PC-9 (cell line): ENCODE measurements around the gene CENPB. TPM values are rescaled to one million over a fixed set of nuclear protein-coding genes. Genes with fewer than 3 reads are reported as not detected.
A peak's percentile ranks its signal among the peaks of the same experiment; 100 is the strongest.

Experiments used
- BruUV-seq: library from RNA; stranded (reverse); fragments of 400-500 nt; replicated peaks from 2 replicates; lab custom pipeline; 2021; lab: Mats Ljungman, UMichigan
- CTCF ChIA-PET: fragments of 300-600 bp; sonication (Branson Sonifier 250); formaldehyde crosslinking; loops from one replicate; lab custom pipeline; 2022; ENCODE audit warnings: antibody characterized with exemption; lab: Charles Lee
- POLR2A ChIA-PET: fragments of 300-600 bp; sonication (Branson Sonifier 250); formaldehyde crosslinking; loops from one replicate; lab custom pipeline; 2022; ENCODE audit warnings: antibody characterized with exemption; ENCODE audit not compliant: unreplicated experiment; lab: Charles Lee
- DNase-seq, 2 experiments: peaks; one replicate each; pipeline versions ENCODE4 v3.0.0 to v3.0.0-alpha.2; 2015 to 2022; ENCODE audit warnings: mixed read lengths in 1 of 2
- H2AFZ ChIP-seq: fragments of 200-600 bp; sonication (generic); 2 replicates; pipeline ENCODE4 v1.8.1; 2017; ENCODE audit warnings: antibody characterized with exemption
- H3F3A ChIP-seq: fragments of 200-600 bp; sonication (generic); 2 replicates; pipeline ENCODE4 v1.8.1; 2017; ENCODE audit warnings: antibody characterized with exemption, mild to moderate bottlenecking, low read depth; ENCODE audit not compliant: insufficient read depth
- H3K27ac ChIP-seq: fragments of 200-600 bp; sonication (generic); 2 replicates; pipeline ENCODE4 v1.6.1; 2016; ENCODE audit warnings: mixed run types
- H3K27me3 ChIP-seq: fragments of 200-600 bp; sonication (generic); 2 replicates; pipeline ENCODE4 v1.6.1; 2016; ENCODE audit warnings: low read depth, mixed run types; ENCODE audit not compliant: insufficient read depth
- H3K36me3 ChIP-seq: fragments of 200-600 bp; sonication (generic); 2 replicates; pipeline ENCODE4 v1.6.1; 2016; ENCODE audit warnings: low read depth, mixed run types
- H3K4me1 ChIP-seq: fragments of 200-600 bp; sonication (generic); replicated peaks from 2 replicates; pipeline ENCODE4 v1.6.1; 2016; ENCODE audit warnings: mixed run types; ENCODE audit not compliant: insufficient read depth
- H3K4me2 ChIP-seq: fragments of 200-600 bp; sonication (generic); 2 replicates; pipeline ENCODE4 v1.6.1; 2017; ENCODE audit warnings: mixed run types
- H3K4me3 ChIP-seq: fragments of 200-600 bp; sonication (generic); 2 replicates; pipeline ENCODE4 v1.6.1; 2016; ENCODE audit warnings: mixed run types
- H3K79me2 ChIP-seq: fragments of 200-600 bp; sonication (generic); 2 replicates; pipeline ENCODE4 v1.6.1; 2017; ENCODE audit warnings: low read depth, mixed run types
- H3K9me2 ChIP-seq: fragments of 200-600 bp; sonication (generic); 2 replicates; pipeline ENCODE4 v1.8.1; 2017; ENCODE audit warnings: mild to moderate bottlenecking; ENCODE audit not compliant: insufficient read depth
- H3K9me3 ChIP-seq: fragments of 200-600 bp; sonication (generic); 2 replicates; pipeline ENCODE4 v1.8.1; 2016; ENCODE audit warnings: low read depth; ENCODE audit not compliant: insufficient read depth
- H4K20me1 ChIP-seq: fragments of 200-600 bp; sonication (generic); 2 replicates; pipeline ENCODE4 v1.8.1; 2017; ENCODE audit not compliant: insufficient read depth
- CTCF ChIP-seq: fragments of 200-600 bp; sonication (generic); conservative IDR thresholded peaks from 2 replicates; pipeline ENCODE4 v1.6.1; 2017; ENCODE audit warnings: mixed run types, antibody characterized with exemption, mild to moderate bottlenecking, moderate library complexity
- EZH2 ChIP-seq: fragments of 200-600 bp; sonication (generic); IDR thresholded peaks from 2 replicates; pipeline ENCODE4 v1.8.0; 2017; ENCODE audit warnings: antibody characterized with exemption, low read depth
- intact Hi-C: fragments of 100-400 bp; cut with micrococcal nuclease; formaldehyde crosslinking; loops from one replicate; pipeline ENCODE4 v1.10.0; 2022; ENCODE audit not compliant: unreplicated experiment
- total RNA-seq: library from RNA; stranded (reverse); gene quantifications from 2 replicates; pipeline ENCODE4 v1.2.3, GENCODE V29; 2021

The CENPB gene
- total RNA-seq, 1 experiment from 2014 or later, result 70.8 TPM

GRCh38 chr20:3748073-3748472 lies 38.5 kb downstream of the CENPB start:
- DNase-seq, result no peak
- TF ChIP-seq CTCF, result no peak
- no peak for TF ChIP-seq EZH2
- H3K36me3 ChIP-seq, result no peaks in the 10 kb centered on the region
- BruUV-seq, result no TSS peak
- H3K4me2 ChIP-seq, result no peak overlapping the region
- H3K9me2 ChIP-seq, result no peaks in the 10 kb centered on the region
- CTCF ChIA-PET, result interaction anchor here (1.1 kb wide), 1 partner anchor 40 kb away, joined by 3 read pairs; no protein-coding TSS in a partner anchor
- H3F3A ChIP-seq, result peaks cover 10% of the 10 kb centered on the region; the same call in 1 of the 2 replicates
- H3K27ac ChIP-seq, result no peak overlapping the region
- H4K20me1 ChIP-seq, result no peaks in the 10 kb centered on the region
- H3K9me3 ChIP-seq, result no peaks in the 10 kb centered on the region
- H2AFZ ChIP-seq, result no peak overlapping the region
- no peaks in the 10 kb centered on the region for H3K27me3 ChIP-seq
- no peaks in the 10 kb centered on the region for H3K4me1 ChIP-seq
- POLR2A ChIA-PET, result no interaction called here
- no peaks in the 10 kb centered on the region for H3K79me2 ChIP-seq
- intact Hi-C loops, result no loop called here
- H3K4me3 ChIP-seq, result no peak overlapping the region

- DNase-seq, result no peak
These were observed 39.1 kb downstream of the CENPB start for GRCh38 chr20:3747471-3747870.

GRCh38 chr20:3745686-3746173 lies 40.8 kb downstream of the CENPB start:
- H2AFZ ChIP-seq, result no peak overlapping the region
- 0 out of 2 replicates have a peak overlapping the region, but pooled peaks have one; percentile 74 for H3K4me2 ChIP-seq
- H3K27ac ChIP-seq, result no peak overlapping the region
- ChIA-PET POLR2A (no interaction called here), CTCF (interaction anchor here (0.7 to 1.0 kb wide), 3 partner anchors 17 to 23 kb away, joined by 3 to 4 read pairs (median 3); partner anchors contain the start of gene ADISSP)
- BruUV-seq, result no TSS peak
- H3F3A ChIP-seq, result peaks cover 10% of the 10 kb centered on the region; the same call in 1 of the 2 replicates
- intact Hi-C loops, result no loop called here
- no peaks in the 10 kb centered on the region for H4K20me1 ChIP-seq
- TF ChIP-seq EZH2, result no peak
- no peak for TF ChIP-seq CTCF
- no peak for DNase-seq
- no peaks in the 10 kb centered on the region for H3K9me2 ChIP-seq
- no peak overlapping the region; the same call in 1 of the 2 replicates for H3K4me3 ChIP-seq
- no peaks in the 10 kb centered on the region for H3K9me3 ChIP-seq
- no peaks in the 10 kb centered on the region for H3K79me2 ChIP-seq
- no peaks in the 10 kb centered on the region for H3K27me3 ChIP-seq
- no peaks in the 10 kb centered on the region for H3K4me1 ChIP-seq
- no peaks in the 10 kb centered on the region for H3K36me3 ChIP-seq

More at GRCh38 chr20:3747471-3747870, 39.1 kb downstream of the CENPB start:
- no peak overlapping the region for H3K4me3 ChIP-seq
- no peak overlapping the region for H2AFZ ChIP-seq
- H3F3A ChIP-seq, result peaks cover 10% of the 10 kb centered on the region; the same call in 1 of the 2 replicates
- no peaks in the 10 kb centered on the region for H3K79me2 ChIP-seq
- no peaks in the 10 kb centered on the region for H4K20me1 ChIP-seq
- no peaks in the 10 kb centered on the region for H3K9me3 ChIP-seq
- no peaks in the 10 kb centered on the region for H3K4me1 ChIP-seq
- H3K4me2 ChIP-seq, result no peak overlapping the region
- H3K27me3 ChIP-seq, result no peaks in the 10 kb centered on the region
- BruUV-seq, result no TSS peak
- TF ChIP-seq EZH2, result no peak
- no peak for TF ChIP-seq CTCF
- CTCF ChIA-PET, result interaction anchor here (0.5 to 1.1 kb wide), 4 partner anchors 19 to 301 kb away, joined by 3 to 8 read pairs (median 3); no protein-coding TSS in a partner anchor
- no peak overlapping the region for H3K27ac ChIP-seq
- intact Hi-C loops, result no loop called here
- no peaks in the 10 kb centered on the region for H3K36me3 ChIP-seq
- no peaks in the 10 kb centered on the region for H3K9me2 ChIP-seq
- POLR2A ChIA-PET, result no interaction called here
